ENCODE measurements around the gene DECR2. TPM values are rescaled to one million over a fixed set of nuclear protein-coding genes. Genes with fewer than 3 reads are reported as not detected.

The DECR2 gene
- total RNA-seq, 1 donor from 2014 or later = 8.4 TPM

- peak overlapping the region; percentile 76 for H3K4me3 ChIP-seq
- TF ChIP-seq, protein P1, sequence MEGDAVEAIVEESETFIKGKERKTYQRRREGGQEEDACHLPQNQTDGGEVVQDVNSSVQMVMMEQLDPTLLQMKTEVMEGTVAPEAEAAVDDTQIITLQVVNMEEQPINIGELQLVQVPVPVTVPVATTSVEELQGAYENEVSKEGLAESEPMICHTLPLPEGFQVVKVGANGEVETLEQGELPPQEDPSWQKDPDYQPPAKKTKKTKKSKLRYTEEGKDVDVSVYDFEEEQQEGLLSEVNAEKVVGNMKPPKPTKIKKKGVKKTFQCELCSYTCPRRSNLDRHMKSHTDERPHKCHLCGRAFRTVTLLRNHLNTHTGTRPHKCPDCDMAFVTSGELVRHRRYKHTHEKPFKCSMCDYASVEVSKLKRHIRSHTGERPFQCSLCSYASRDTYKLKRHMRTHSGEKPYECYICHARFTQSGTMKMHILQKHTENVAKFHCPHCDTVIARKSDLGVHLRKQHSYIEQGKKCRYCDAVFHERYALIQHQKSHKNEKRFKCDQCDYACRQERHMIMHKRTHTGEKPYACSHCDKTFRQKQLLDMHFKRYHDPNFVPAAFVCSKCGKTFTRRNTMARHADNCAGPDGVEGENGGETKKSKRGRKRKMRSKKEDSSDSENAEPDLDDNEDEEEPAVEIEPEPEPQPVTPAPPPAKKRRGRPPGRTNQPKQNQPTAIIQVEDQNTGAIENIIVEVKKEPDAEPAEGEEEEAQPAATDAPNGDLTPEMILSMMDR (IDR thresholded peaks at IDR 0.05; ENCODE audit: borderline replicate concordance) = no peak
- DNase-seq = peak; percentile 46
- H3K4me1 ChIP-seq = peaks cover 49% of the 10 kb centered on the region
- H3K27ac ChIP-seq (replicated peaks) = peak overlapping the region; percentile 97
- no peaks in the 10 kb centered on the region for H3K27me3 ChIP-seq (ENCODE audit: low read depth)
- intact Hi-C loops (cut with micrococcal nuclease) = no loop called here
- no peaks in the 10 kb centered on the region for H3K9me3 ChIP-seq (replicated peaks)
- H3K36me3 ChIP-seq = no peaks in the 10 kb centered on the region
These were observed 22.4 kb downstream of the DECR2 start for GRCh38 chr16:424033-424622.

- peak; percentile 55 for DNase-seq
- Histone ChIP-seq H3K9me3 (replicated peaks) (no peaks in the 10 kb centered on the region), H3K27me3 (ENCODE audit: low read depth) (no peaks in the 10 kb centered on the region), H3K27ac (replicated peaks) (peak overlapping the region; percentile 97), H3K4me1 (peaks cover 52% of the 10 kb centered on the region), H3K4me3 (peak overlapping the region; percentile 76), H3K36me3 (peaks cover 4% of the 10 kb centered on the region)
- TF ChIP-seq, protein P1 (IDR thresholded peaks at IDR 0.05; ENCODE audit: borderline replicate concordance) = no peak
- intact Hi-C loops (cut with micrococcal nuclease) = no loop called here
These were observed 23.0 kb downstream of the DECR2 start for GRCh38 chr16:424623-425081.

- Histone ChIP-seq H3K27ac (replicated peaks) (peak within 1 kb of the TSS; percentile 97), H3K4me3 (peak within 1 kb of the TSS; percentile 76), H3K36me3 (peaks cover 4% of the 10 kb centered on the region), H3K4me1 (peaks cover 56% of the 10 kb centered on the region), H3K27me3 (ENCODE audit: low read depth) (no peaks in the 10 kb centered on the region), H3K9me3 (replicated peaks) (no peaks in the 10 kb centered on the region)
- DNase-seq = peak; percentile 89
- TF ChIP-seq, protein P1 (IDR thresholded peaks at IDR 0.05; ENCODE audit: borderline replicate concordance) = peak; percentile 34
- intact Hi-C loops (cut with micrococcal nuclease) = no loop called here
These were observed 23.5 kb downstream of the DECR2 start, which contains the start of gene RAB11FIP3 for GRCh38 chr16:425082-425718. RAB11FIP3 (plus strand) TSS chr16:425649; CDS start chr16:426007, 358 bp downstream.

DNA sequence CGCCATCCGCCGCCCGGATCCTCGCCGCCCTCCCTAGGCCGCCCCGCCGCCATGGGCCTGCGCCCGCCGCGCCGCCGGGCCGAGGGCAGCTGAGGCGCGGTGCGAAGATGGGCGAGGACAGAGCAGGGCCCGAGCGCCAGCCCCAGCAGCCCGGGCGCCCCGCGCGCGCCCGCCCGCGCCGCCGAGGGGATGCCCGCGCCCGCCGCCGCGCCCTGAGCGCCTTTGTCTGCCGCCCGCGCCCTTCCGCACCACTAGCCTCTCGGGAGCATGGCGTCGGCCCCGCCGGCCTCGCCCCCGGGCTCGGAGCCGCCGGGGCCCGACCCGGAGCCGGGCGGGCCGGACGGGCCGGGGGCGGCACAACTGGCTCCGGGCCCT, 24.0 kb downstream of the DECR2 start:
- Histone ChIP-seq H3K4me1 (peaks cover 56% of the 10 kb centered on the region), H3K9me3 (replicated peaks) (no peaks in the 10 kb centered on the region), H3K27ac (replicated peaks) (peak overlapping the region; percentile 97), H3K4me3 (peak overlapping the region; percentile 76), H3K27me3 (ENCODE audit: low read depth) (no peaks in the 10 kb centered on the region), H3K36me3 (peaks cover 4% of the 10 kb centered on the region)
- DNase-seq = no peak
- intact Hi-C loops (cut with micrococcal nuclease) = no loop called here
- TF ChIP-seq, protein P1 (IDR thresholded peaks at IDR 0.05; ENCODE audit: borderline replicate concordance) = no peak

DNA sequence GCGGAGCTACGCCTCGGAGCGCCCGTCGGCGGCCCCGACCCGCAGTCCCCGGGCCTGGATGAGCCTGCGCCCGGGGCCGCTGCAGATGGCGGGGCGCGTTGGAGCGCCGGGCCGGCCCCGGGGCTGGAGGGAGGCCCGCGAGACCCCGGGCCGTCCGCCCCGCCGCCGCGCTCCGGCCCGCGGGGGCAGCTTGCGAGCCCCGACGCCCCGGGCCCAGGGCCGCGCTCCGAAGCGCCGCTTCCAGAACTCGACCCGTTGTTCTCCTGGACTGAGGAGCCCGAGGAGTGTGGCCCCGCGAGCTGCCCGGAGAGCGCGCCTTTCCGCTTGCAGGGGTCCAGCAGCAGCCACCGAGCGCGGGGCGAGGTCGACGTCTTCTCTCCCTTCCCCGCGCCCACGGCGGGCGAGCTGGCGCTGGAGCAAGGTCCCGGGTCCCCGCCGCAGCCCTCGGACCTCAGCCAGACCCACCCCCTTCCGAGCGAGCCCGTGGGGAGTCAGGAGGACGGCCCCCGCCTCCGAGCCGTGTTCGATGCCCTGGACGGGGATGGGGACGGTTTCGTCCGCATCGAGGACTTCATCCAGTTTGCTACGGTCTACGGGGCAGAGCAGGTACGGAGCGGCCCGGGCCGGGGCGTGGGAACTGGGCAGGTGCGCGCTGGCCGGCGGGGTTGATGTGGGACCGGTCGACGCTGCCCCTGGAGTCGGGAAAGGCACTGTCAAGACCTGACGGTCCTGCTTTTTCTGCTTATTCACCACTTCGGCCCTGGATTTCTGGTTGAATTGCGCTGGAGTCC, 24.6 kb downstream of the DECR2 start:
- peaks cover 56% of the 10 kb centered on the region for H3K4me1 ChIP-seq
- H3K36me3 ChIP-seq = peaks cover 4% of the 10 kb centered on the region
- TF ChIP-seq, protein P1 (IDR thresholded peaks at IDR 0.05; ENCODE audit: borderline replicate concordance) = no peak
- H3K27me3 ChIP-seq (ENCODE audit: low read depth) = no peaks in the 10 kb centered on the region
- DNase-seq = no peak
- peak overlapping the region; percentile 76 for H3K4me3 ChIP-seq
- peak overlapping the region; percentile 97 for H3K27ac ChIP-seq (replicated peaks)
- H3K9me3 ChIP-seq (replicated peaks) = no peaks in the 10 kb centered on the region
- intact Hi-C loops (cut with micrococcal nuclease) = no loop called here
